Esophagus squamous epithelium (tissue), 4 donors: ENCODE data around the gene LARGE1.

Experiments used
- CTCF ChIP-seq, 6 experiments: fragments of 450-650 bp in 4 of 6; fragments of 200-600 bp in 2 of 6; sonication (generic) in 2 of 6; IDR thresholded peaks; one replicate each; pipeline ENCODE4 v1.5.1; 2016 to 2019; ENCODE audit warnings: antibody characterized with exemption in 6 of 6, mild to moderate bottlenecking in 4 of 6, moderate library complexity in 4 of 6
- POLR2A ChIP-seq, 4 donors: fragments of 450-650 bp; IDR thresholded peaks; one replicate each; pipeline ENCODE4 v1.6.1; 2017; ENCODE audit warnings: antibody characterized with exemption in 4 of 4, mild to moderate bottlenecking in 4 of 4, moderate library complexity in 3 of 4

DNA sequence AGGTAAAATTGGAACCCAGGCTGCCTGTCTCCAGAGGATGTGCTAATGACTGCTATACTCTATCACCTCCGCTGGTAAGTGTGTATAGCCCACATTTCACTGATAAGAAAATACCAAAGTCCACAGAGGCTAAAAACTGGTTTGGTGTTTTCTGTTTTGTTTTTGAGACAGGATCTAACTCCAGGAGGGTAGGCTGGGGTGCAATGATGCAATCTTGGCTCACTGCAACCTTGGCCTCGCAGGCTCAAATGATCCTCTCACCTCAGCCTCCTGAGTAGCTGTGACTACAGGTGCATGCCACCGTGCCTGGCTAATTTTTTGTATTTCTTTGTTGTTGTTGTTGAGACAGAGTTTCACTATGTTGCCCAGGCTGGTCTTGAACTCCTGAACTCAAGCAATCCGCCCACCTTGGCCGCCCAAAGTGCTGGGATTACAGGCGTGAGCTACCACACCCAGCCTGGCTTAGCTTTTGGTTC lies 409.8 kb downstream of the LARGE1 start:
- TF ChIP-seq CTCF (IDR thresholded peaks at IDR 0.05) (no peak), POLR2A (IDR thresholded peaks at IDR 0.05) (no peak)
